ENCODE measurements around the gene LCTL. TPM values are rescaled to one million over a fixed set of nuclear protein-coding genes. Genes with fewer than 3 reads are reported as not detected.

LCTL gene
- total RNA-seq, 1 donor = 0.43 TPM

- DNase-seq (ENCODE audit: low read depth) = no peak
- no peak overlapping the region for H3K4me3 ChIP-seq (ENCODE audit: low read depth, low read length)
- TF ChIP-seq, protein P1, sequence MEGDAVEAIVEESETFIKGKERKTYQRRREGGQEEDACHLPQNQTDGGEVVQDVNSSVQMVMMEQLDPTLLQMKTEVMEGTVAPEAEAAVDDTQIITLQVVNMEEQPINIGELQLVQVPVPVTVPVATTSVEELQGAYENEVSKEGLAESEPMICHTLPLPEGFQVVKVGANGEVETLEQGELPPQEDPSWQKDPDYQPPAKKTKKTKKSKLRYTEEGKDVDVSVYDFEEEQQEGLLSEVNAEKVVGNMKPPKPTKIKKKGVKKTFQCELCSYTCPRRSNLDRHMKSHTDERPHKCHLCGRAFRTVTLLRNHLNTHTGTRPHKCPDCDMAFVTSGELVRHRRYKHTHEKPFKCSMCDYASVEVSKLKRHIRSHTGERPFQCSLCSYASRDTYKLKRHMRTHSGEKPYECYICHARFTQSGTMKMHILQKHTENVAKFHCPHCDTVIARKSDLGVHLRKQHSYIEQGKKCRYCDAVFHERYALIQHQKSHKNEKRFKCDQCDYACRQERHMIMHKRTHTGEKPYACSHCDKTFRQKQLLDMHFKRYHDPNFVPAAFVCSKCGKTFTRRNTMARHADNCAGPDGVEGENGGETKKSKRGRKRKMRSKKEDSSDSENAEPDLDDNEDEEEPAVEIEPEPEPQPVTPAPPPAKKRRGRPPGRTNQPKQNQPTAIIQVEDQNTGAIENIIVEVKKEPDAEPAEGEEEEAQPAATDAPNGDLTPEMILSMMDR (IDR thresholded peaks at IDR 0.05; ENCODE audit: insufficient read depth, low read depth, low read length) = no peak
These were observed 21.2 kb upstream of the LCTL start for GRCh38 chr15:66587020-66587419.

- TF ChIP-seq, protein P1 (IDR thresholded peaks at IDR 0.05; ENCODE audit: insufficient read depth, low read depth, low read length) = no peak
- no peak for DNase-seq (ENCODE audit: low read depth)
- no peak overlapping the region for H3K4me3 ChIP-seq (ENCODE audit: low read depth, low read length)
These were observed 20.6 kb upstream of the LCTL start for GRCh38 chr15:66586155-66586976.

DNA sequence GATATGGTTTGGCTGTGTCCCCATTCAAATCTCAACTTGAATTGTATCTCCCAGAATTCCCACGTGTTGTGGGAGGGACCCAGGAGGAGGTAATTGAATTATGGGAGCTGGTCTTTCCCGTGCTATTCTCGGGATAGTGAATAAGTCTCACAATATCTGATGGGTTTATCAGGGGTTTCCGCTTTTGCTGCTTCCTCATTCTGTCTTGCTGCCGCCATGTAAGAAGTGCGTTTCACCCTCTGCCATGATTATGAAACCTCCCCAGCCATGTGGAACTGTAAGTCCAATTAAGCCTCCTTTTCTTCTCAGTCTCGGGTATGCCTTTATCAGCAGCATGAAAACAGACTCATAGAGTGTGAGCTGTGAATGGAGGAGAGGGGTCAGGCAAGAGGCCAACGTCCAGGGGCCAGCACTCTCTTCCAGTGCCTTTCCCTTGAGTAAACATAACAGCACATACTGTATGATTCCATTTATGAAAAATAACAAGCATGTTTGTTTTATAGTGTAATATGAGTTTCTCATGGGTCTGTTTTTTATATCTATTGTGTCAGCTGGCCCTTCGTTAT, 16.3 kb upstream of the LCTL start:
- TF ChIP-seq, protein P1 (IDR thresholded peaks at IDR 0.05; ENCODE audit: insufficient read depth, low read depth, low read length) = no peak
- DNase-seq (ENCODE audit: low read depth) = peak; percentile 23
- no peak overlapping the region for H3K4me3 ChIP-seq (ENCODE audit: low read depth, low read length)

GRCh38 chr15:66580643-66581042, 14.8 kb upstream of the LCTL start:
- no peak overlapping the region for H3K4me3 ChIP-seq (ENCODE audit: low read depth, low read length)
- DNase-seq (ENCODE audit: low read depth) = peak; percentile 21
- TF ChIP-seq, protein P1 (IDR thresholded peaks at IDR 0.05; ENCODE audit: insufficient read depth, low read depth, low read length) = no peak

DNA sequence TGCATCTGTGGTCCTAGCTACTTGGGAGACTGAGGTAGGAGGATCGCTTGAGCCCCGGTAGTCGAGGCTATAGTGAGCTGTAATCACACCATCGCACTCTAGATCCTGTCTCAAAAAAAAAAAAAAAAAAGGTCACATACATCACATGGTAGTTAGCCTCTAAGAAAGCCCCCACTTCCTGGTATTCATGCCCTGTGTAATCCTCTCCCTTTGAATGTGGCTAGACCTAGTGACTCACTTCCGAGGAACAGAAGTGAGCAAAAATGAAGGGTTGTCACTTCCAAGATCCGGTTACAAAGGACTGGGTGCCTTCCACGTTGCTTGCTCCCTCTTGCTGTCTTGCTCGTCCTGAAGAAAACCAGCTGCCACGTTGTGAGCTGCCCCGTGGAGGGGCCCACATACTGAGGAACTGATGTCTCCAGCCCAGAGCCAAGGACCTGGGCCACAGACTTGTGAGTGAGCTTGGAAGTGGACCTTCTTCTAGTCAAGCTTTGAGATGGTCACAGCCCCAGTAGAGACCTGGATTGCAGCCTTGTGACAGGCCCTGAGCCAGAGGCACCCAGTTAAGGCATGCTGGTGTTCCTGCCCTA, 12.6 kb upstream of the LCTL start:
- no peak overlapping the region for H3K4me3 ChIP-seq (ENCODE audit: low read depth, low read length)
- peak; percentile 55 for DNase-seq (ENCODE audit: low read depth)
- TF ChIP-seq, protein P1 (IDR thresholded peaks at IDR 0.05; ENCODE audit: insufficient read depth, low read depth, low read length) = no peak

GRCh38 chr15:66574596-66574950, 8.8 kb upstream of the LCTL start:
- DNase-seq (ENCODE audit: low read depth) = no peak
- no peak overlapping the region for H3K4me3 ChIP-seq (ENCODE audit: low read depth, low read length)
- TF ChIP-seq, protein P1 (IDR thresholded peaks at IDR 0.05; ENCODE audit: insufficient read depth, low read depth, low read length) = no peak
